Ishikawa (cell line): Measurements from ENCODE around the gene MARCHF11.

ENCODE experiments used
- CREB1 ChIP-seq: IDR thresholded peaks from 2 replicates; pipeline ENCODE4 v1.6.1; 2012; ENCODE audit warnings: low read depth
- EGR1 ChIP-seq: IDR thresholded peaks from 2 replicates; pipeline ENCODE4 v1.6.1; 2012
- EP300 ChIP-seq: IDR thresholded peaks from 2 replicates; pipeline ENCODE4 v1.6.1; 2012; ENCODE audit warnings: borderline replicate concordance
- FOXM1 ChIP-seq: IDR thresholded peaks from 2 replicates; pipeline ENCODE4 v1.6.1; 2012; ENCODE audit warnings: low read depth, borderline replicate concordance
- NFIC ChIP-seq: IDR thresholded peaks from 2 replicates; pipeline ENCODE4 v1.6.1; 2012
- RAD21 ChIP-seq: IDR thresholded peaks from 2 replicates; pipeline ENCODE4 v1.6.1; 2012; ENCODE audit warnings: low read depth
- REST ChIP-seq: IDR thresholded peaks from 2 replicates; pipeline ENCODE4 v1.6.1; 2012; ENCODE audit warnings: low read depth, mild to moderate bottlenecking
- TAF1 ChIP-seq: IDR thresholded peaks from 2 replicates; pipeline ENCODE4 v1.6.1; 2012; ENCODE audit warnings: low read depth, mild to moderate bottlenecking
- TCF12 ChIP-seq: IDR thresholded peaks from 2 replicates; pipeline ENCODE4 v1.6.1; 2012; ENCODE audit warnings: low read depth
- TEAD4 ChIP-seq: IDR thresholded peaks from 2 replicates; pipeline ENCODE4 v1.6.1; 2012
- TF ChIP-seq, protein P1 (sequence below): IDR thresholded peaks from 2 replicates; pipeline ENCODE4 v1.6.1; 2012

- TF ChIP-seq TAF1: no peak
- TF ChIP-seq EGR1: no peak
- TF ChIP-seq CREB1: no peak
- TF ChIP-seq EP300: no peak
- no peak for TF ChIP-seq NFIC
- TF ChIP-seq, protein P1, sequence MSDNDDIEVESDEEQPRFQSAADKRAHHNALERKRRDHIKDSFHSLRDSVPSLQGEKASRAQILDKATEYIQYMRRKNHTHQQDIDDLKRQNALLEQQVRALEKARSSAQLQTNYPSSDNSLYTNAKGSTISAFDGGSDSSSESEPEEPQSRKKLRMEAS: no peak
- no peak for TF ChIP-seq REST
- TF ChIP-seq TCF12: no peak
- no peak for TF ChIP-seq TEAD4
- no peak for TF ChIP-seq FOXM1
- TF ChIP-seq RAD21: no peak
These were observed 42.4 kb downstream of the MARCHF11 start for GRCh38 chr5:16137177-16137576.
